ENCODE data around the gene ZNF407.

Gene ZNF407

GRCh38 chr18:75029481-75029880 lies 431.8 kb downstream of the ZNF407 start:
- DNase-seq = no peak

- no peak for DNase-seq
Measured at GRCh38 chr18:75031717-75032317, 434.1 kb downstream of the ZNF407 start.

- DNase-seq = no peak
Measured at GRCh38 chr18:75033516-75033915, 435.8 kb downstream of the ZNF407 start.

- peak; percentile 46 for DNase-seq
Measured at GRCh38 chr18:75034937-75035336, 437.3 kb downstream of the ZNF407 start.

- no peak for DNase-seq
Measured at GRCh38 chr18:75035928-75036327, 438.3 kb downstream of the ZNF407 start.

- DNase-seq = no peak
Measured at GRCh38 chr18:75036917-75037688, 439.4 kb downstream of the ZNF407 start.

GRCh38 chr18:75037689-75037955 lies 440.0 kb downstream of the ZNF407 start:
- DNase-seq = no peak

- DNase-seq = no peak
Measured at GRCh38 chr18:75041586-75041985, 443.9 kb downstream of the ZNF407 start.

- DNase-seq = no peak
Measured at GRCh38 chr18:75043478-75043877, 445.8 kb downstream of the ZNF407 start.

- DNase-seq = no peak
Measured at GRCh38 chr18:75044296-75044695, 446.6 kb downstream of the ZNF407 start.

- DNase-seq = no peak
Measured at GRCh38 chr18:75044791-75045190, 447.1 kb downstream of the ZNF407 start.

- no peak for DNase-seq
Measured at GRCh38 chr18:75045272-75045671, 447.6 kb downstream of the ZNF407 start.

GRCh38 chr18:75047240-75047961 lies 449.7 kb downstream of the ZNF407 start:
- no peak for DNase-seq

GRCh38 chr18:75048776-75049454 lies 451.2 kb downstream of the ZNF407 start:
- DNase-seq = no peak

GRCh38 chr18:75049455-75049789 lies 451.8 kb downstream of the ZNF407 start:
- no peak for DNase-seq

- no peak for DNase-seq
Measured at GRCh38 chr18:75051757-75052156, 454.1 kb downstream of the ZNF407 start.

GRCh38 chr18:75052475-75052874 lies 454.8 kb downstream of the ZNF407 start:
- DNase-seq = no peak

- no peak for DNase-seq
Measured at GRCh38 chr18:75053028-75053629, 455.5 kb downstream of the ZNF407 start.

GRCh38 chr18:75054046-75054445 lies 456.4 kb downstream of the ZNF407 start:
- no peak for DNase-seq

GRCh38 chr18:75054611-75055010 lies 456.9 kb downstream of the ZNF407 start:
- DNase-seq = no peak

GRCh38 chr18:75057169-75057960 lies 459.7 kb downstream of the ZNF407 start:
- no peak for DNase-seq

- DNase-seq = no peak
Measured at GRCh38 chr18:75060185-75060584, 462.5 kb downstream of the ZNF407 start.
